Middle frontal gyrus (tissue), 1 donor: ENCODE results near the gene AADAT.
"Not testable (repeated sequence)": the region's sequence is repeated elsewhere in the genome, so short reads cannot be mapped to it uniquely, and the experiment has no call there.

ENCODE experiments used
- DNase-seq: peaks from one replicate; pipeline ENCODE4 v3.0.0-alpha.2; 2015; ENCODE audit warnings: low spot score; ENCODE audit errors: extremely low spot score

AADAT gene

DNA sequence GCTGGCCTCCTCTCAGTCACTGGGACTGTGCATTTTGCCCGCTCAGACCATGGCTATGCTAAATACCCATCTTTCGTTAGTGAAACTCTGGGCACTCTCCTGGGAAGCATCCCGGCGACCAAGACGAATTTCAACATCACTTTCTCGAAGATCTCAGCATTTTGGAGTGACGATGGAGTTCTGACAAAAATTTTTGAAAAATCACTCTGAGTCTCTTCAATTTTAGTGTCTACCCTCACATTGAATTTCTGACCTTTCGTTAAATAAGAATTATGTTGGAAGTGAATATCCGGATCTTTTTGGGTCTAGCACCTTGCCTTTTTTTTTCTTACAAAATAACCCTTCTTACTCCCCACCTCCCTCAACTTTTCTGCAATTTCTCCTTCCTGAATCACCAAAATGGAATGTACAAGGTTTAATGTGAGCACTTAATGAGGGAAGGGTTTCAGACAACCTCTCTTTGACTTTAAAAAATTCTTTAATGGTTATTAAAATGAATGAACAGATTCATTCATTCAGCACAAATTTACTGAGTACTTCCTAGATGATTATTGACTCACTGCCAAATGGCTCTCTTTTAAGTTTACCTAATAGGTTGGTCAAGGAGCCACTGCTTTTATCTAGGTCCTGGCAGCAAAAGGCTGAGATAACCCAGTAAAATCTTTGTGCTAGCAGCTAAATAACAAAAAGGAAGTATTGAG lies 746 bp upstream of the AADAT start:
- DNase-seq, result no peak

GRCh38 chr4:170089274-170089667 lies 485 bp downstream of the AADAT start:
- no peak for DNase-seq

GRCh38 chr4:170088716-170089115 lies 1.0 kb downstream of the AADAT start:
- DNase-seq, result no peak

DNA sequence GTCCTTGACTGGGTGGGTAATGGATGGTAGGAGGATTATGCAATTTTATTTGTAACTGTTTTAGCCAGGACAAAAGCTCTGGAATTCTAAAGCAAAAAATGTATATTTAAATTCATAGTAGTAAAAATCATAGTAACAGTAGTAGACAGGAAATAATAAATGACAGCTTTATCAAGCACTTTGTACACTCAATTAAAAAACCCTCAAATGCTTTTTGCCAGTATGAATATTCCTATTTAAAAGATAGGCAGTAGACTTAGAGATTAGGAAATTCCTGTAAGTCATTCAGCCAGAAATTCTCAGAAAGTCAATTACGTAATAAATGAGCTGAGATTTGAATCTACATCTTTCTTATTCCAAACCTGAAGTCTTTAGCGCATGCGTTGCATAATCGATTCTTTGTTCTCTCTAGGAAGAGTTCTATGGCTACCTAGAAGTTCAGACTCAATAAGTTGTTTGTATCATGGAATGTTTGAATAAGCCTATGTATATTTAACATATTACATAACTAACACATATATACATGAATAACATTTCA lies 2.5 kb downstream of the AADAT start:
- no peak for DNase-seq

- DNase-seq, result no peak
Observed at GRCh38 chr4:170083541-170083940, 6.2 kb downstream of the AADAT start.

- DNase-seq, result no peak
Observed at GRCh38 chr4:170080496-170080895, 9.3 kb downstream of the AADAT start.

- no peak for DNase-seq
Observed at GRCh38 chr4:170079981-170080380, 9.8 kb downstream of the AADAT start.

- no peak for DNase-seq
Observed at GRCh38 chr4:170071196-170071595, 18.6 kb downstream of the AADAT start.

DNA sequence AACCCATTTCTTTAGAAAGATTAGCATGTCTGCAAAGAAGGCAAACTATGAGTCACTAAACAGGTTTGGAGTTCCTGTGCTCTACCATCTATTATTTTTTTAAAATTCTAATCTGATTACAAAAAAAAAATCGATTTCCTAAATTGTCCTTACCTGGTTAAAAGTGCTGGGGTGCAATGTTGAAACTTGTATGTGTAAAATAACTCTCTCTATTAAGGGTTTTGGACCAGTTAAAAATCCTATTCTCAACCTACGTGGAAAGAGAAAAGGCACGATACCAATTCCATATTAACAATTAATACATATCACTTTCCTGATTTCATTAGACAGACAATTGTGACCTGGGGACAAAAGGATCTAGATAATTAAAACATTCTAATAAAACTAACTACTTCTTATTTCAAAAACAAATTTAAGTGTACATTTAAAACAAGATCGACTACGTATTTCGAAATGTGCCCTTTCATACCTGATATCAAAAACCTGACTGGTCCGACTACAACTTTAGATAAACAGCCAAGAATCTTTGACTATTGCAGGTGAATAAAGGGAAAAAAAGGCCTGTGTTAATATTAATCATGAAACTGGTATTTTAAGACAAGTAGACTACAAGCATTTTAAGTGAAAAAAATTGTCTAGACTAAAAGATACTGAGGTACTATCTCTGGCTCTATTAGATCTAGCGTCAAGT lies 21.2 kb downstream of the AADAT start:
- DNase-seq, result no peak

- no peak for DNase-seq
Observed at GRCh38 chr4:170059421-170059820, 30.3 kb downstream of the AADAT start.

DNA sequence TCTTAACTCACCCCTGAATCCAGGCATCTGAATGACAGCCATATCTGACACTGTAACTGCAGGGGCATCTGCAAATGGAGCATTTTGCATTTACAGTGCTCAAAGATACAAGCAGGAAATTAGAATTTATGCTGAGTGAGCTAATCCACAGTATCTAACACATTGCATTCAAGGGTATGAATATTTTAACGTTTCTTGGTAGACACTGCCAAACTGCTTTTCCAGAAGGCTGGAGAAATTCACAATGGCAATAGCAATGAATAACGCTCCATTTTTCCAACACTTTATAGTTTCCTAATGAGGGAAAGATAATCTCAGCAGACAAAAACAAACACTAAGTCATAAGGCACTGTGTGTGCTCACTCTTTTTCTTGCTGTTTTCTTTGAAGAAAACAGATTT lies 30.9 kb downstream of the AADAT start:
- DNase-seq, result no peak

DNA sequence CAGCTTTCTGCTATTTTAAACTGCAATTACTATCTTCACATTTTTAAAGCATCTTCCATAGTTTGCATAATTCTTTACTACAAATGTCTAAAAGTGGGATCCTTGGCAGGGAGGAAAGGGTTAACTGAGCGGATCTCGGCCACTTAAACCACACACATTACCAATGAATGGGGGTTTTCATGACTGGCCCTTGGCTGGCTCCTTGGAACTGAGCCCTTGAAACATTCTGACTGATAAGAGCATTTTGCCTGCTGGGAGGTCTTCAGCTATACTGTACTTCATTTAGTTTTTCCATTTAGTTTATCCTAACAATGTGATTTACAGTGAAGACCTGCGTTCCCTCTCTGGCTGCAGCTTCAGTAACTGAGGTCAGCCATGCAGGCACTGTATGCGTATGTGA lies 31.9 kb downstream of the AADAT start:
- no peak for DNase-seq

- no peak for DNase-seq
Observed at GRCh38 chr4:170052919-170053318, 36.8 kb downstream of the AADAT start.

DNA sequence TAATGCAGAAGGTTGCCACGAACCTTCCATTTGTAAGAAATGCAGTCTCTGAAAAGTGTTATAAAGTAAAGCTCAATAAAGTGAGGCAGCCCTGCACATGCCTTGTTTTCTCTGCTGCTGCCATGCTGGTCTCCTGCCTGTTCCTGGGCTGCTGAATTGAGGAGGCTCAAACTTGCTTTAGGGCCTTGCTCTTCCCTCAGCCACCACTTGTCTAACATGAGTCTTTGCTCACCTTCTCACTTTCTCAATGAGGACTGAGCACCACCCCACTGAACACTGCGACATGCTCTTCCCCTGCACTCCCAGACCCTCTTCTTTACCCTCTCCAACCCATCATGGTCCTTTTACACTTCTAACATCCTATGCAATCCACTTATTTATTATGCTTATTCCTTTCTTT lies 38.4 kb downstream of the AADAT start:
- DNase-seq, result no peak

- DNase-seq, result no peak
Observed at GRCh38 chr4:170049766-170050165, 40.0 kb downstream of the AADAT start.

DNA sequence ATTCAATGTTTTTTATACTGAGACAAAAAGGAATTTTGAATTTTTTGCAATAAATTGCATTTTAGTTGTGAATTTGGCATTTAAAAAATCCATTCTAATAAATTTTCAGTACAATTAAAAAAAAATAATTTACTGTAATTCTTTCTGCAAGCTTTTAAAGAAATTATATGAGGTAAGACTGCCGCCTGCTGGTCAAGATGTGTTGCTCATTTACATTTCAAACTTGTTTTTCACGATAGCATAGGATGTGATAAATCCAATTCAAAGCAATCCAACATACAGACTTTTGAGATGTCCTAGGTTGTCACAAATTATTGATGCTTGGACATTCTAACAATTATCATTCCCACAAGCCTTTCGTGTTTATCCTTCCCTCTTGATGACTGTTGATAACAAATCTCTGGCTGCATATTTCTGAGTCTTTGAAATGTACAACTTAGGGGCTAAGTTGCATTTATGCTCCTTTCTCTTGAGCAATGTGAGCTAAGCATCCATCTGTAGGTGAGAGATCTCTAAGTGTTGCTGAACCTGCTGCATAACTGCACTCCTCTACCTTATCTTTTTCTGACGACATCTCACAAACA lies 41.9 kb downstream of the AADAT start:
- peak; percentile 76 for DNase-seq

DNA sequence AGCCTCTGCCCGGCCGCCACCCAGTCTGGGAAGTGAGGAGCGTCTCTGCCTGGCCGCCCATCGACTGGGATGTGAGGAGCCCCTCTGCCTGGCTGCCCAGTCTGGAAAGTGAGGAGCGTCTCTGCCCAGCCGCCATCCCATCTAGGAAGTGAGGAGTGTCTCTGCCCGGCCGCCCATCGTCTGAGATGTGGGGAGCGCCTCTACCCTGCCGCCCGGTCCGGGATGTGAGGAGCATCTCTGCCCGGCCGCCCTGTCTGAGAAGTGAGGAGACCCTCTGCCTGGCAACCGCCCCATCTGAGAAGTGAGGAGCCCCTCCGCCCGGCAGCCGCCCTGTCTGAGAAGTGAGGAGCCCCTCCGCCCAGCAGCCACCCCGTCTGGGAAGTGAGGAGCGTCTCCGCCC lies 43.6 kb downstream of the AADAT start:
- not testable (repeated sequence) for DNase-seq

- no peak for DNase-seq
Observed at GRCh38 chr4:170040031-170040680, 49.6 kb downstream of the AADAT start.

DNA sequence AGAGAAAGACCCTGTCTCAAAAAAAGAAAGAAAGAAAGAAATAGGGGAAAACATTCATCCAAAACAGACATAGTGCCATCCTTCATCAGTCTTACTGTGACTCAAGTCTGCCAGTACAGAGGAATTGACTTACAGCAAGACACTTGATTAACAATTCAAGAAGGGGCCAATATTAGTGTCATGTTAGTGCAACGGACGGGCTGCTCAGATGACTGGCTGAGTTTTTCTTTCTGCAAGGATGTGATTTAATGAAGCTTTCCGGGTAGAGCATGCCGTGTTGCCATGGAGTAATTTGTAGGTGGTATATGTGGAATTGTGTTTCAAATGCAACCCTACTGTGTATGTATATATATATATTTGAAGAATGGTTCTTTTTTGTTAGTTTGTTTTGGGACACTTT lies 51.0 kb downstream of the AADAT start:
- DNase-seq, result no peak

DNA sequence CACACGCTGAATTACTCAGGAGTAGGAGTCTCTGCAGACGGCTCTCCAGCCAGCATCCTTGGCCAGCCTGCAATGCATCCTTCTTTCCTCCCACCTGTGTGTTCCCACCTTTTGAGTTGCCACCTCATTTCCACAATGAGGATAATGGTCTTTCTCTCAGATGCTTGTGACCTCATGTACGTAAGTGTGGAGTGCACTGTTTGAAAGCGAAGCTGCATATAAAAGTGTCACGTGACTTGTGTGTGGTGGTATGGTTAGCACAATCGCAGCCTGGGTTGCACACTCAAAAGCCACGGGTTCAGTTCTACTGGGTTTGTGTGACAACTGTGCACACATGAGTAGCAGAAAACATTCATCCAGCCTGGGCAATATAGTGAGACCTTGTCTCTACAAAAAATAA lies 51.5 kb downstream of the AADAT start:
- DNase-seq, result no peak

GRCh38 chr4:170037481-170037880 lies 52.3 kb downstream of the AADAT start:
- DNase-seq, result no peak

GRCh38 chr4:170035845-170036244 lies 53.9 kb downstream of the AADAT start:
- DNase-seq, result no peak
